HG03095 (cell line): ENCODE measurements around the gene TP73.
"Not testable (repeated sequence)": the region's sequence is repeated elsewhere in the genome, so short reads cannot be mapped to it uniquely, and the experiment has no call there.

ENCODE experiments used
- ATAC-seq: cut with Tn5 transposase; IDR thresholded peaks from one replicate; pipeline ENCODE4 v1.9.1; 2021; ENCODE audit warnings: moderate library complexity; ENCODE audit not compliant: unreplicated experiment

The TP73 gene

DNA sequence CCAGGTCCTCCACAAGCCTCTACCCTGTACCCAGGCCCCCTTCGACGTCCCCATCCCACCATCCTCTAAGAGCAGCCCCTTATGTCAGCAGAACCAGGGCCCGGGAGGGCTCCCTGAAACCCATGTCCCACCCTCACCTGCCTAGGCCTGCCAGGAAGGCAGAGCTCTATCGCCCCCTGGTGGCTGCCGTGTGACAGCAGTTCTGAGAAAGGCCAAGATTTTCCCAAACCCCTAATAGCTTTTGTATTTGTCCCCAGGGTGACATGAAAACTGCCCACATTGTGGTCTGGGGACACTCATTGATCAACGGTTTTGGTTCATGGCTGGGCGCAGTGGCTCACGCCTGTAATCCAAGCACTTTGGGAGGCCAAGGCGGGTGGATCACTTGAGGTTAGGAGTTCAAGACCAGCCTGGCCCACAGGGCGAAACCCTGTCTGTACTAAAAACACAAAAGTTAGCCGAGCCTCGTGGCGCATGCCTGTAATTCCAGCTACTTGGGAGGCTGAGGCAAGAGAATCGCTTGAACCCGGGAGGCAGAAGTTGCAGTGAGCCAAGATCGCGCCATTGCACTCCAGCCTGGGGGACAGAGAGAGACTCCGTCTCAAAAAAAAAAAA lies 72.2 kb downstream of the TP73 start:
- ATAC-seq, result not testable (repeated sequence)

DNA sequence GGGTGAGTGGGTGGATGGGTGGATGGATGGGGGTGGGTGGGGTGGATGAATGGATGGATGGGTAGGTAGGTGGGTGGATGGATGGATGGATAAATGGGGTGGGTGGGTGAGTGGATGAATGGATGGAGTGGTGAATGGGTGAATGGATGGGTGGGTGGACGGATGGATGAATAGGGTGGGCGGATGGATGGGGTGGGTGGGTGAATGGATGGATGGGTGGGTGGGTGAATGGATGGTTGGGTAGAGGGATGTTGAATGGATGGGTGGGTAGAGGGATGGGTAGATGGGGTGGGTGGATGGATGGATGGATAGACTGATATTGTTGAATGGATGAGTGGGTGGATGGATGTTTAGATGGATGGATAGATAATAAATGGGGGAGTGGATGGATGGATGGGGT lies 73.0 kb downstream of the TP73 start:
- no peak for ATAC-seq

DNA sequence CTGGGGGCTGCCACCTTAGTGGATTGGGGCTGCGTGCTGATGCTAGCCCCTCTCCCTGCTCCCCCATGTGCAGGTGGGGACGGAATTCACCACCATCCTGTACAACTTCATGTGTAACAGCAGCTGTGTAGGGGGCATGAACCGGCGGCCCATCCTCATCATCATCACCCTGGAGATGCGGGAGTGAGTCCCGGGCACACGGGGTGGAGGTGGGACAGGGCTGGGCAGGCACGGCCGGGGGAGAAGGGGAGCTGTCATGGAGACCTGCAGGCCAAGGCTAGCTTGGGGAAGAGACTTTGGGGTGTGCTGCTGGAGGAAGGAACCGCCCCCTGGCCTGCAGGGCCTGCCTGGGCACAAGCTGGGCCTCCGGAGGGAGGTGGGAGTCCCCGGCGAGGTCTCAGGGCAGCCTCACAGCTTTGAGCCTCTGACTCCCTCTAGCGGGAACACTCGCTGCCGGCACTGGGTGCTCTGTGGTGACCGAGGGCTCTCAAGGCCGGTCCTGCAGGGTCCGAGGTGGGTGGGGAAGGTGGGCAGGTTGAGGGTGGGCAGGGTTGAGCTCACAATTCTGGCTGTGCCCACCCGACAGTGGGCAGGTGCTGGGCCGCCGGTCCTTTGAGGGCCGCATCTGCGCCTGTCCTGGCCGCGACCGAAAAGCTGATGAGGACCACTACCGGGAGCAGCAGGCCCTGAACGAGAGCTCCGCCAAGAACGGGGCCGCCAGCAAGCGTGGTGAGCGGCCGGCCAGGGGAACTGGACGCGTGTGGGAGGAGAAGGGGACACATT lies 74.9 kb downstream of the TP73 start:
- ATAC-seq, result no peak

DNA sequence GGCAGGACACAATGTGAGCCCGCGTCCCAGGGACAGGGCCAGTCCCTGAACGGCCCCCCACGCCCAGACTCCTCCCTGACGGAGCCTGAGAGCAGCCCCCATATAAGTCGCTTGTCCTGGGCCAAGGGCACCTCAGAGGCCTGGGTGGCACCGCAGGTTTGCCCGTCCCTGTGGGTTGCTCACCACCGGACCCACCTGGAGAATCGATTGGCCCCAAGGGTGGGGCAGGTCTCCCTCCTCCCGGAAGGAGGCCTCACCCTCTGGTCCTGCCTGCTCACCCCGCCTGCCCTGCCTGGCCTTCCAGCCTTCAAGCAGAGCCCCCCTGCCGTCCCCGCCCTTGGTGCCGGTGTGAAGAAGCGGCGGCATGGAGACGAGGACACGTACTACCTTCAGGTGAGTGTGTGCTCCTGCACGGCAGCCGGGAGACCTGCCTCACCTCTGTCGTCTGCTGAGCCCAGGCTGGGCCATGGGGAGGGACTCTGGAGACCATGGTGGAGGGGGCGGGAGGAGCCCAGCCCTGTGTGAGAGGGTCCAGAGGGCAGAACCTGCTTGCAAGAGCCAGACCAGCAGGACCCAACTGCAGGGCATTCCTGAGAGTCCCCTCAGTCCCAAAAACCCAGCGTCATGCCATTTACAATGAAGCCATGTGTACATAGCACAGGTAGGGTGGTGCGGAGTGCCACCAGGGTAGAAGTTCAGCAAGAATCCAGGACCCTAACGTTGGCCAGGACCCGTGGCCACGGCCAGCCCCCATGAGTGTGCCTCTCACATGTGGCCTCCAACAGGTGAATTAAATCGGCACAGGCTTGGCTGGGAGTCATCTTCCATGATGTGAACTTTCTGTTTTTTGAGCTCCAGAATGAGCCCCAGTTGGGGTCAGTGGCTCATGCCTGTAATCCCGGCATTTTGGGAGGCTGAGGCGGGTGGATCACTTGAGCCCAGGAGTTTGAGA lies 75.8 kb downstream of the TP73 start:
- no peak for ATAC-seq

DNA sequence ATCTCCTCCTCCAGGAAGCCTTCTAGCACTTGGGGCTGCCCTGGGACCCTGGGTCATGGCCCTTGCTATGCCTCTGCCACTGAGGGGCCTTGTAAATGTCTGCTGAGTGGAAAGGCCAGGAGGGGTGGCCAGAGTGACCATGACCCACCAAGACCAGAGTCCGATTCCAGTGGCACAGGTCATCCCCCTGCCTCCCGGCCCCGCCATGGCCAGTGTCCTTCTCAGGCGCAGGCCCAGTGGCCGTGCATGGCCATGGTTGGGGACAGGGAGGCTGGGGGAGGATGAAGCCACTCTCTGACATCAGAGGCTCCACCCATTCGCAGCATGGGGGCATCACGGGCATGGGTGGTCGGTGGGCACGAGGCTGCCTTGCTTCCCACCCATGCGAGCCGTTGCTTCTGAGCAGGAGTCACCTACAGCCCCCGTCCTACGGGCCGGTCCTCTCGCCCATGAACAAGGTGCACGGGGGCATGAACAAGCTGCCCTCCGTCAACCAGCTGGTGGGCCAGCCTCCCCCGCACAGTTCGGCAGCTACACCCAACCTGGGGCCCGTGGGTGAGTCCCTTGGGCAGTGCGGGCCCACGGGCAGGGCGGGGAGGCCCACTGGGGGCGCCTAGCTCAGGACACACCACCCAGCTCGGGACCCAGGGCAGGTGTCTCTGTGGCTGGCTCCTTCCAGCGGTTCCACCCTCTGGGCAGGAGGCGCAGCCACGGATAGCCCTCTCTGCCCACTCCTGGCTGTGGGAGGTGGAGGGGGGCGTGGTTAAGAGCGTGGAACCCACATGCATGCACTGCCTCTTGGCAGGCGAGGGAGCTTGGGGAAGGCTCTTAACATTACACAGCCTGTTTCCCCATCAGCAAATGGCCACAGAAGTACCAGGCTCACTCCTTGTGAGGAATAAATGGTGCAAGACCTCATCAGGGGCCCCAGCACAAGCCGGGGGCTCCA lies 77.6 kb downstream of the TP73 start:
- ATAC-seq, result no peak

DNA sequence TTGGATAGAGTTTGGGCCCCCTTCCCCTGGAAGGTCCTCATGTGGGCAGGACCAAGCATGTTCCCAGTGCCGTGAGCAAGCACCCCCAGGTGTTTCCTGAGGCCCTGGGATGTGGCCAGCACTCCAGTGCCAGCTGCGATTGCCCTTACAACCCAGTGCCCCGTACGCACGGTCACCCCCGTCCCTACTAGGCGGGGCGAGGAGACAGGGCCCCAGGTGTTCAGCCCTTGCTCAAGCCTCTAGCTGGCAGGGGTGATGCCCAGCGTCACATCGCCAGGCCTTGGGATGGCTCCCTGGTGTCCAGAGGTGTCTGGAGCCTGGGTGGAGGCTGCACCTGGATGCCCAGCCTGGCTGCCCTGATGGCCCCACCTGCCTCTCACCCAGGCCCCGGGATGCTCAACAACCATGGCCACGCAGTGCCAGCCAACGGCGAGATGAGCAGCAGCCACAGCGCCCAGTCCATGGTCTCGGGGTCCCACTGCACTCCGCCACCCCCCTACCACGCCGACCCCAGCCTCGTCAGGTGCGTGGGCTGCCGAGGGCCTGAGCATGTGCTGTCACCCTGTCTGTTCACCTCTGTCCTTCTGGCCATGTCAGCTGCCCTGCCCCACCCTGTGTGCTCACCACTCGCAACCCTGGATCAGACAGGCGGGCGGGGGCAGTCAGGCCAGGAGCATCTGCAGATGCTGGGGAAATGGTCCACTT lies 78.4 kb downstream of the TP73 start:
- no peak for ATAC-seq

DNA sequence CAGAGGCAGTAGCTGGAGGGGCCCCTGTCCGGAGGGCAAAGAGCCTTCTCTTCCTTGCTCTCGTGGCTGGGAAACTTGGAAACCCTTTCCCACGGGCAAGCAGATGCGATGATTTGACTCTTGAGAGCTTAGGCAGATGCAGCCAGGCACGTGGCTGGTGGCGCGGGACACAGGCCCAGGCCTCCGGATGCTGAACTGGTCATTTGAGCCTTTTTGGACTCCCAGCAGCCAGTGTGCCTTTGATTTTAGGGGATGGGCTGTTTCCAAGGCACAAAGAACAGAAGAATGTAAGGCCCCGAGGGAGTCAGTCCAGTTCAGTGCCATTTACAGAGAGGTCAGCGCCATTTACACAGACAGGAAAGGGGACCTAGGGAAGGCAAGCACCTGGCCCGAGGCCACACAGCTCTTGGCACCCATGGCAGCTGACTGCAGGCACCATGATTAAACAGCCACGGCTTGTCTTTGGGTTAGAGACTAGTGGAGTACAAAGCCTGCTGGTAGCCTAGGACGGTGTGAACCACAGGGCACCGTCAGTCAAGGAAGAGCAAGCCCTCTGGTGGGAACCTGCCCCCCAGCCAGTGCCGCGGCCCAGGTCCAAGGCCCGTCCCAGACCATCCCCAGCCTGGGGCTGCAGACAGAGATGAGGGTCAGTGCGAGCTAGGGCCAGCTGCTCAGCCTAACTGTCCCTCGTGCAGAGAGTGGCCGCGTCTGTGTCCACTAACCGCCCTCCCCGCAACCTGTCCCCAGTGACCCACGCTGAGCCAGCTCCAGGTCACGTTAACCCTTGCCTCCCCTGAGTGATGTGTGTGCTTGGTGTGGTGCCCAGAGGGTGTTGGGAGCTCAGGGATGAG lies 79.5 kb downstream of the TP73 start:
- ATAC-seq, result no peak

DNA sequence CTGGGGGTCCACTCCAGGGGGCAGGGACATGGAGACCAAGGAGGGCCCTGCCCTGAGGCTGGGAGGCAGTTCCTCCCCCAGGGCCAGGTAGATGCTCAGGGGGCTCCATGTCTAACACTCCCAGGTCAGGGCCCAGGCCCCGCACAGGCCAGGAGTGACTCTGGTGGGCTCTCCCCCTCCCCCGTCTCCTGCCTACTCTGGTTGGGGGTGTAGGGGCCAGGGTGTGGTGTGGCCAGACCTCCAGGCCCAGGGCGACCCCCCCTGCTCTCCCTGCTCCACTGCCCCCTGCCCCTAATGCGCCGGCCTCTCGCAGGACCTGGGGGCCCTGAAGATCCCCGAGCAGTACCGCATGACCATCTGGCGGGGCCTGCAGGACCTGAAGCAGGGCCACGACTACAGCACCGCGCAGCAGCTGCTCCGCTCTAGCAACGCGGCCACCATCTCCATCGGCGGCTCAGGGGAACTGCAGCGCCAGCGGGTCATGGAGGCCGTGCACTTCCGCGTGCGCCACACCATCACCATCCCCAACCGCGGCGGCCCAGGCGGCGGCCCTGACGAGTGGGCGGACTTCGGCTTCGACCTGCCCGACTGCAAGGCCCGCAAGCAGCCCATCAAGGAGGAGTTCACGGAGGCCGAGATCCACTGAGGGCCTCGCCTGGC lies 80.2 kb downstream of the TP73 start:
- ATAC-seq, result no peak

DNA sequence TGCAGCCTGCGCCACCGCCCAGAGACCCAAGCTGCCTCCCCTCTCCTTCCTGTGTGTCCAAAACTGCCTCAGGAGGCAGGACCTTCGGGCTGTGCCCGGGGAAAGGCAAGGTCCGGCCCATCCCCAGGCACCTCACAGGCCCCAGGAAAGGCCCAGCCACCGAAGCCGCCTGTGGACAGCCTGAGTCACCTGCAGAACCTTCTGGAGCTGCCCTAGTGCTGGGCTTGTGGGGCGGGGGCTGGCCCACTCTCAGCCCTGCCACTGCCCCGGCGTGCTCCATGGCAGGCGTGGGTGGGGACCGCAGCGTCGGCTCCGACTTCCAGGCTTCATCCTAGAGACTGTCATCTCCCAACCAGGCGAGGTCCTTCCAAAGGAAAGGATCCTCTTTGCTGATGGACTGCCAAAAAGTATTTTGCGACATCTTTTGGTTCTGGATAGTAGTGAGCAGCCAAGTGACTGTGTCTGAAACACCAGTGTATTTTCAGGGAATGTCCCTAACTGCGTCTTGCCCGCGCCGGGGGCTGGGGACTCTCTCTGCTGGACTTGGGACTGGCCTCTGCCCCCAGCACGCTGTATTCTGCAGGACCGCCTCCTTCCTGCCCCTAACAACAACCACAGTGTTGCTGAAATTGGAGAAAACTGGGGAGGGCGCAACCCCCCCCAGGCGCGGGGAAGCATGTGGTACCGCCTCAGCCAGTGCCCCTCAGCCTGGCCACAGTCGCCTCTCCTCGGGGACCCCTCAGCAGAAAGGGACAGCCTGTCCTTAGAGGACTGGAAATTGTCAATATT lies 81.0 kb downstream of the TP73 start:
- no peak for ATAC-seq

DNA sequence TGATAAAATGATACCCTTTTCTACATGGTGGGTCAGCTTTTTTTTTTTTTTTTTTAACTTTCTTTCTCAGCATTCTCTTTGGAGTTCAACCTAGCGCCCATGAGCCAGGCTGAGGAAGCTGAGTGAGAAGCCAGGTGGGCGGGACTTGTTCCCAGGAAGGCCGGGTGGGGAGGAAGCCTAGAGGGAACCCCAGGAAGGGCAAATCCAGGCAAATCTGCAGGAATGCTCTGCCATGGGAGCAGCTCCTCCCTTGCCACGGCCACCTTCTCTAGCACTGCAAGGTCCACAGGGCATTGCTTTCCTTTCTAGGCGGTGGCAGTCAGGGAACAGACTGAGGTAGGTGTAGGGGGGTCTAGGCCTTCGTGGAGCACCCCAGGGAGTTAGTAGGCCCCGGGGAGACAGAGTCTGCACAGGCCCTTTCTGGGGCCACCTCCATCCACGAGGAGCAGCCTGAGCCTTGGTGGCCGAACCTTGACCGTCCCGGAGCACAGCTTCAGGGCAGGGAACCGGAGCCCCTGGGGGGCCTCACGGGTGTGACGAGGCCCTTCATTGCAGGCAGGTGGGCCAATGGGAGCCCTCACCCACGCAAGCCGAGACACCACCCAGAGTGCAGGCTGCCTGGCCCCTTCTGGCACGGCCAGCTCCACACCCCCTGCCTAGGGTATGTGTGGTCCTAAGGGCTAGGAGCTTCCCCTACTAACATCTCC lies 81.7 kb downstream of the TP73 start:
- ATAC-seq, result no peak

DNA sequence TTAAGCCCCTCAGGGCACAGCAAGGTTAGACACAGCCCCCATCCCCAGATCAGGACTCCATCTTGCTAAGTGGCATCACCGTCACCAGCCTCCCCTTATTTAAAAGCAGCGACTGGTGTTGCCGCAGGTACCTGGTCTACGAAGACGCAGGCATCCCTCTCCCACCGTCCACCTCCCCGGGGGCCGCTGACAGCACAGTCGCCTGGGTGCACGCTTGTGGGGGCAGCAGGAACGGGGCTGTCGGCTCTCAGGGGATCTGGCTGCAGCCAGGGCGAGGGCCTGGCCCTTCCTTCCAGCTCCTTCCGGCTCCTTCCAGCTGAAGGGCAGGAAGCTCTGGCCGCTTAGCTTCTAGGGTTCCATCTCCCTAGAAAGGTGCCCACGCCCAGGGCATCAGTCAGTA lies 82.3 kb downstream of the TP73 start:
- ATAC-seq, result no peak

DNA sequence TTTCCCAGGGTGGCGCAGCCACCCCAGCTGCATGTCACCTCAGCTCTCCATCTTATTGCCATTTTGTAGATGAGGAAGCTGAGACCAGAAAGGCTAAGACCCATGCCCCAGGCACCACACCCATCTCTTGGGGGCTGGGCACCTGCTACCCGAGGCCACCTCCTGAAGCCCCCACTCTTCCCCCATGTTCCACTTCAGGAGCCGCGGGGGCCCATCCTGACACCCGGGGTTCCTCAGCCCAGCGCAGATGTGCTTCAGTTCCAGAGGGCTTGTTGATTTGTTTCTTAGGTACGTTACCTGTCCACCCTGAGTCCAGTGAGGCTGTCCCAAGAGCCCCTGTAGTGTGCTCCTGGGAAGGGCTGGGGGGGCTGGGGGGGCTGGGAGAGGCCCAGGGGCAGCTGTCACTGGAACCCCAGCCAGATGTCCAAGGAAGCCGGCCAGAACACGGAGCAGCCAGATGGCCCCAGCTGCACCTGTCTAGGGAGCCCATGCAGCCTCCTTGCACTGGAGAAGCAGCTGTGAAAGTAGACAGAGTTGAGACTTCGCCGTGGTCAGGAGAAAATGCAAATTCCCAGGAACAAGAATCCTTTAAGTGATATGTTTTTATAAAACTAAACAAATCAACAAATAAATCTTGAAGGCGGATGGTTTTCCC lies 82.8 kb downstream of the TP73 start:
- no peak for ATAC-seq

DNA sequence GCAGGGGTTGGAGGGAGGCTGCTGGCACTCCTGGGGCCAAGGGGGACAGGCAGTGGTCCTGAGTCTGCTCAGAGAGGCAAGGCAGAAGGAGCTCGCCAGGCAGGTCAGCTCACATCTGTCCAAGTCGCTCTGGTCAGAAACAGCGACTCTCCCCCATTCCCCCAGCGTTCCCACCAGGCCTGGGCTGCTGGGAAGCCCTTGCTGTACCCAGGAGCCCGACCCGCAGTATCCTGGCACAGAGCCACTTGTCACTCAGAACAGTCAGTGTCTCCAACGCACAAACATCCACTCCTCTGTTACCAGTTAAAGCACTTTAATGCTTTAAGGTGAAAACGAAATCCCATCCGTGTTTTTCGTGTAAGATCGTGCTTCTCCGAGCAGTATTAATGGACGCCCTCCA lies 83.4 kb downstream of the TP73 start:
- ATAC-seq, result no peak

DNA sequence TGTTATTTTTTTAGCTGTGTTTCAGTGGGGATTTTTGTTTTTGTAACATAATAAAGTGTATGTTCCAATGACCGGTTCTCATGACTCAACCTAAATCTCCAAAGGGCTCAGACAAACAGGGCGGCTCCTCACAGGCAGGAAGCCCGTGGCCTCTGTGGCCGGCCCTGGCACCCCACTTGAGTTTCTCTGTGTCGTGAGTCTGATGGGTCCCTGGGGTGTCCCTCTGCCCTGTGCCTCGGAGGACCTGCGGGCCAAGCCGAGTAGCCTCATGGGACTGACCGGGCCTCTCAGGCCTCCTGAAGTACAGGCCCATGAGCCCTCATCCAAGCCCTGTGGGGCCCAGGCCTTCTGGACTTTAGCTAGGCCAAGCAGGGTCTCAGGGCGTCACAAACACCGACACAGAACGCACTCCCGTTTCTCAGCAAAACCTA lies 83.8 kb downstream of the TP73 start:
- no peak for ATAC-seq

DNA sequence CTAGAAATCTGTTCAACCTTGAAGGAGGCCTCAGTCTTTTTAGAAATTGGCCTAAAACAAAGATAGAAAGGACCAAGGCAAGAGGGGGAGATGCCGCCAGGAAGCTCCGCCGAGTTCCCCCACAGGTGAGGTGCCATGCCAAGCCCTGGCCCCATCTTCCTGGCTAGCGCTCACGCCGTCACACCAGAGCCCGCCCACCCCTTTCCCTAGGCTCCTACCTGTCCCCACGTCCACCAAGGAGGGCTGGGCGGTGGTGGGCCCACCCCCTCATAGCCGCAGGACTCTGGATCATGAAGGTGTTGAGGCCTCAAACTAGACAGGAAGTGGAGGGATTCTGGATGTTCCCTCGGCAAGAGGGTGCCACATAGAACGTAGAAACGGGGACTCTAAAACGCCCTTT lies 84.4 kb downstream of the TP73 start:
- no peak for ATAC-seq

DNA sequence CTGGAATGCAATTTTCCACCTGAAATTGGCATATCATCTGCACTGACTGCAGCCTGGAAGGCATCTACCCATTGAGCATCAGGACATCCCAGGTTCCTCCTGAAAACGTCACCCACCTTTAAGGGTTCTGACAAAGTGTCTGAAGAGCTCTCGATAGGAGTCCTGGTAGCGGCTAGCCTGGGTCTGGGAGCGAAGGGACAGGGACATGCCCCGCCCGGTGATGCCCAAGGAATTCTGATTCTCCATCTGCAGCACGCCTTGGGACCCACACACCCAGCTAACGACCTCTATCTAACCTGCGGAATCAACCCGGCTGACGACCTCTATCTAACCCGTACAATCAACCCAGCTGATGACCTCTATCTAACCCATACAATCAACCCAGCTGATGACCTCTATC lies 86.6 kb downstream of the TP73 start:
- ATAC-seq, result no peak

DNA sequence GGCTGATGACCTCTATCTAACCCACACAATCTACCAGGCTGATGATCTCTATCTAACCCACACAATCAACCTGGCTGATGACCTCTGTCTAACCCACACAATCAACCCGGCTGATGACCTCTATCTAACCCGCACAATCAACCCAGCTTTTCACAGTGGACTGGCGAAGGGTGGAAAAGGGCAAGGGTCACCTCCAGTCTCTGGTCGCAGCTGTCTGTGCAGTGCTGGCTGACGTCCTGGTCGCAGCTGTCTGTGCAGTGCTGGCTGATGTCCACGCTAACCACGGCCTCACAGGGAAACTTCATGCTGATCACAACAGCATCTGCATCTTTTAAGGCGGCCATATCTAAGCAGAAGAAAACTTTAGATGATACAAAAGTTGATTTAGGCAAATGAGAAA lies 87.7 kb downstream of the TP73 start:
- no peak for ATAC-seq
